Hepatocyte (in vitro differentiated cells): Measurements from ENCODE around the gene IGSF6.

Source experiments
- EZH2 ChIP-seq: fragments of 200-600 bp; sonication (generic); IDR thresholded peaks from 2 replicates; pipeline ENCODE4 v1.6.1; 2016; ENCODE audit warnings: antibody characterized with exemption, mild to moderate bottlenecking, borderline replicate concordance
- EZH2phosphoT487 ChIP-seq: fragments of 200-600 bp; sonication (generic); IDR thresholded peaks from one replicate; pipeline ENCODE4 v1.6.1; 2018; ENCODE audit warnings: antibody characterized with exemption, mild to moderate bottlenecking, low read depth, moderate library complexity; ENCODE audit not compliant: unreplicated experiment, severe bottlenecking
- TF ChIP-seq, protein P1 (sequence below): fragments of 200-600 bp; sonication (generic); IDR thresholded peaks from 2 replicates; pipeline ENCODE4 v1.5.1; 2016; ENCODE audit warnings: antibody characterized with exemption, mild to moderate bottlenecking; ENCODE audit not compliant: poor library complexity

- TF ChIP-seq, protein P1, sequence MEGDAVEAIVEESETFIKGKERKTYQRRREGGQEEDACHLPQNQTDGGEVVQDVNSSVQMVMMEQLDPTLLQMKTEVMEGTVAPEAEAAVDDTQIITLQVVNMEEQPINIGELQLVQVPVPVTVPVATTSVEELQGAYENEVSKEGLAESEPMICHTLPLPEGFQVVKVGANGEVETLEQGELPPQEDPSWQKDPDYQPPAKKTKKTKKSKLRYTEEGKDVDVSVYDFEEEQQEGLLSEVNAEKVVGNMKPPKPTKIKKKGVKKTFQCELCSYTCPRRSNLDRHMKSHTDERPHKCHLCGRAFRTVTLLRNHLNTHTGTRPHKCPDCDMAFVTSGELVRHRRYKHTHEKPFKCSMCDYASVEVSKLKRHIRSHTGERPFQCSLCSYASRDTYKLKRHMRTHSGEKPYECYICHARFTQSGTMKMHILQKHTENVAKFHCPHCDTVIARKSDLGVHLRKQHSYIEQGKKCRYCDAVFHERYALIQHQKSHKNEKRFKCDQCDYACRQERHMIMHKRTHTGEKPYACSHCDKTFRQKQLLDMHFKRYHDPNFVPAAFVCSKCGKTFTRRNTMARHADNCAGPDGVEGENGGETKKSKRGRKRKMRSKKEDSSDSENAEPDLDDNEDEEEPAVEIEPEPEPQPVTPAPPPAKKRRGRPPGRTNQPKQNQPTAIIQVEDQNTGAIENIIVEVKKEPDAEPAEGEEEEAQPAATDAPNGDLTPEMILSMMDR: peak; percentile 32
- no peak for TF ChIP-seq EZH2
- no peak for TF ChIP-seq EZH2phosphoT487
Observed at GRCh38 chr16:21684199-21684598, 31.8 kb upstream of the IGSF6 start.
